Right renal pelvis (tissue), 4 donors: ENCODE results near the gene GNB4. TPM values are rescaled to one million over a fixed set of nuclear protein-coding genes. Genes with fewer than 3 reads are reported as not detected.

Experiments
- DNase-seq, 4 donors: peaks; one replicate each; pipeline ENCODE4 v3.0.0-alpha.2; 2013; ENCODE audit warnings: low read depth in 4 of 4, low spot score in 3 of 4, missing footprints in 1 of 4
- polyA plus RNA-seq, 4 donors: library from polyadenylated mRNA; unstranded; fragments of 120-200 nt; gene quantifications; one replicate each; pipeline ENCODE4 v1.2.1, GENCODE V29; 2013; ENCODE audit not compliant: insufficient read length in 4 of 4

GNB4 gene
- polyA plus RNA-seq, 4 donors: 25.7 to 33.9 (median 31.6) TPM

DNA sequence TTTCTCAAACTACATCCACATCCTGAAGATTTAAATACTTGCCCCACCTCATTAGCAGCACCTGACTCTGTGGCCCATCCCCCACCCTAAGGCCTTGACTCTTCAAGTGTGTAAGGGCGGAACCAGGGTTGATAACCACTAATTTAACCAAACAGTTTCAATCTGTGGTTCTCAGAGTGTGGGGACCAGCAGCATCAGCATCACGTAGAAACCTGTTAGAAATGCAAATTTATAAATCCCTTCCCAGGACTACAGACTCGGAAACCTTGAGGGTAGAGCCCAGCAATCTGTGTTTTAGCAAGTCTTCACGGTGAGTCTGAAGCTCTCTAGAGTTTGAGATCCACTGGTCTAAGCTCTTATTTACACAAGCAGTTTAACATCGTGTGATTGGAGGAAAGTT lies 12.4 kb downstream of the GNB4 start:
- DNase-seq: no peak

DNA sequence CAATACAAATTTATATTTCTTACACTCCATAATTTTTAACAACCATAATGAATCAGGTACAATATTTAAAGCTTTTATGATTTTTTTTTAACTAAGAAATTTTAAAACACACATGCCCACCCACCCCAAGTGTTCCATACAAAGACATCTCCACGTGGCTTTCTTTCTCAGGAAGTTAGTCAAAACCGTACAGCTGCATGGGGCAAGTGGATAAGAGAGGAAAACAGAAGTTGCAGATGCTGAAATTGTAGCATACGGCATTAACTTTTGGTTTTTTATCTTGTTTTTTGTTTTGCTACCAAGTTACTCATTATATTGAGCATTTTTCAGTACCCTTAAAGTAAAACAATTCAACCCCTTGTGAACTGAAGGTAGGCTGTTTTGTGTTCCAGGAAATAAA lies 14.8 kb downstream of the GNB4 start:
- no peak for DNase-seq

DNA sequence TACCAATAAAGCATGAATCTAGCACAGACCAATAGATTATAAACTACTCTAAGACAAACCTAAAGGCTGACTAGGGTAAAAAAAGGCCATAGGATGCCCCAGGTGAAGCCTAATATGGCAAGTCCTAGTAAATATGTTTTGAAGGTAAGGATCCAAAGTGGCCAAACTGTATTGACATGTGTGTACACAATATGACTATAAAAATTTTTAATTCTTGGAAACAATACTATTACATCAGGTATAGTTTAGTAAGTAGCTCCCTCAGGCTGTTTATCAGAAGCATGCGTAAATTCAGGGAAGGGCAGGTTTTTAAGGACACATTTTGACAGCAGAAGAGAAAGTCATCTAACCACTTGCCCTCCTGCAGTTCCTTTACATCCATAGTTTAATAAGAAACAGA lies 18.8 kb downstream of the GNB4 start:
- no peak for DNase-seq

DNA sequence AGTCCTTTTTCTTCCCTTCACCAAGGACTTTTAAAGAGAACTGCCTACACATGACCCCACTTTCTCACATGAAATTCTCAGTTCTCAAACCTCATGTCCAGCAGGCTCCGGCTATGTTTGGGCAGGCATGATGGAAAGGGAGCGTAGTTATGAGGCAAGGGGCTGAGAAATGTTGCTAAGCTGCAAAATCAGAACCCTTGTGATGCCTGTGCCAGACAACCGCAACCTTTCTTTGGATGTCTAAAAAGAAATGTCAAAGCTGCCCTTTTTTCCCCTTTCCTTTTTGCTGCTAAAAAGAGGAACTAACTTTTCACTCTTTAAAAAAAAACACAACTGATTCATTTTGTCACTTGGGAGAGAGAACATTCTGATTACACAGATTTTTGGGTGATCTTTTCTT lies 19.2 kb downstream of the GNB4 start:
- no peak for DNase-seq

DNA sequence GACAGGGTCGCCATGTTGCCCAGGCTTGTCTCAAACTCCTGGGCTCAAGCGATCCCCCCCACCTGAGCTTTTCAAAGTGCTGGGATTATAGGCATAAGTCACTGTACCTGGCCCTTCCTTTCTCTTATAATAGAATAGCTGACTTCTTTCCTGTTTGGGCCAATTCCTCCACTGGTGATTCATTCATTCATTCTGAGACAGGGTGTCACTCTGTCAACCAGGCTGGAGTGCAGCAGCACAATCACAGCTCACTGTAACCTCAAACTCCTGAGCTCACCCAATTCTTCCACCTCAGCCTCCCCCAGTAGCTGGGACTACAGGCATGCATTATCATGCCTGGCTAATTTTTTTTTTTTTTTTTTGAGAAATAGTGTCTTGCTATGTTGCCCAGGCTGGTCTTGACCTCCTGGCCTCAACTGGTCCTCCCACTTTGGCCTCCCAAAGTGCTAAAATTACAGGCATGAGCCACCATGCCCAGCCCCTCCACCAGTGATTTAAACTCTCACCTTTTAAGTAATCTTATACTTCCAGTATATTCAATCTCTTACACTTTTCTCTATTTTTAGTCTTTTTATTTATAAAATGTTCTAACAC lies 20.9 kb downstream of the GNB4 start:
- no peak for DNase-seq

DNA sequence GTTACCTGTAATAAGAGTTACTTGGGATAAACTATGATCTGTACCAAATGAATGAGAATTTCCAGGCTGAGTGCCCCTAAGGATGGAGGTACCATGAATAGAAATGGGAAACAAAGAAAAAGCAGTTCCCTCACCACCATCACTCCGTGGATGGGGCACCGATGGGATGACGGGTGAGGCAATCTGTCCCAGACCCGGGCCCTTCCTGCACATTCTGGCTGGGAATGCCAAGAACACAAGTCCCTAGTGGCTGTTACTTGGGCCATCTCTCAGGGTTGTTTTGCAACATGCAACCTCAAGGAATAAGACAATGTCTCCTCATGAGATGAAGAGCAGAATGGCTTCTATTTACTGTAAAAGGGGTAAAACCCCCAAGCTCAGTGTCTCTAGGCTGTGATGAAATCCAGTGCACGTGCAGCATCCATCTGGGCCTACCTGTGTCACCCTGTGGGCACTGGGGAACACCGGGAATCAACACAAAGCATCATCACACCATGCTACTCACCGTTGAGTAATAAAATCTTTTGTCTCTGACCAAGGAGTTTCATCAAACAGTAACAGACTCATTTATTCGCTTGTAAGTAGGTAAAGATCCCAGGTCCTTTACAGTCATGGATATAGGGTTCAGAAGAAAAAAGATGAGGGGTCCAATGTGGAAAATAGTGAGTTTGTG lies 22.3 kb downstream of the GNB4 start:
- no peak for DNase-seq

DNA sequence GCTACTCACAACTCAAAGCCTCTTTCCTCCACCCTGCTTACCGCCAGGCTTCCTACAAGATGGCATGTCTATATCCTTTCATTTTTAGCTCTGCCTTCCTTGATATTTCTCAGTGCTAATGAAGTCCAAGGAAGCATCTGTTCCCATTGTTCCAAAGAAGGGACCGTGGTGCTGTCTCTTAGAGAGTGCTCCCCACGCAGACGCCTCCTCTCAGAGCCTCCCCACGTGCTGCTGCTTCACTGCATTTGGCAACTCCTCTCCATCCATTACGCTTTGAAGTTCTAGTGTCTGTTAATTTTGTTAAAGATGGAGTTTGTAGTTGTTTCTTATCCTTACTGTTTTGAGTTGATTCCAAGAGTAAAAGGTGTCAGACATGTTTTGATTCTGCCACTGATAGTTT lies 26.2 kb downstream of the GNB4 start:
- no peak for DNase-seq

DNA sequence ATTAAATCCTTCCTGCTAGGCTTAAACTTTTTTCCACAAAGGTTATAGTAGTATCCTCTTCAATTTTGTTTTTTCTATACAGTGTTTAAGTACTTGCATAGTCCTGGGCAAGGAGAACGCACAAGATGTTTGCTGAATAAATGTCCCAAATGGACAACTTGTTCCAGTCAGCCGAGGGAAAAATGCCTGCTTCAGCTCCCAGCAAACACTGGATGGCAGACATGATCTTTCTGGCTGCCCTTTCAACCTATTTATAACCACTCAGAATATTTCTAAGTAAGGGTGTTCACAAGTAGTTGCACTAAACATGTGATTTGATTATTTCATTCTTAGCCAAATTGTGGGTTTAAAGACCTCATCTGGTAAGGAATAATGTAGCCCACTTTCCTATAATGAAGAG lies 29.8 kb downstream of the GNB4 start:
- DNase-seq: peak in 1 of 4 donors; percentile 9

DNA sequence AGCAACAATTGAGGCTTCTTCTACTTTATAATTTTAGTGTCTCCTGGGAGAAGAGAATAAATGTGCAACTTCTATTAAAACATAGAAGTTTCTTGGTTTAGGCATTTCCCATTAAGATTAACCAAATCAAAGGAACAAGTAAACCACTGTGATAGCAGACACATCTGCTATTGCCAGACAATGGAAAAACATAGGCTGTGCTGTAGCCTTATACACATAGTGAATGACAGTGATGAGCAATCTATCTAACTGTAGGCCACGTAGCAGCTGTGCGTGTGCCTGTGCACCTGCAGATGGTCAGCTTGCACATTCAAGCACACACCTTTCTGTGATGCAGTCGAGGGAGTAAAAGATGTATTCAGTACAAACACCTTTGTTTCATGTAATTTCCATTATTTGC lies 32.7 kb downstream of the GNB4 start:
- DNase-seq: no peak

DNA sequence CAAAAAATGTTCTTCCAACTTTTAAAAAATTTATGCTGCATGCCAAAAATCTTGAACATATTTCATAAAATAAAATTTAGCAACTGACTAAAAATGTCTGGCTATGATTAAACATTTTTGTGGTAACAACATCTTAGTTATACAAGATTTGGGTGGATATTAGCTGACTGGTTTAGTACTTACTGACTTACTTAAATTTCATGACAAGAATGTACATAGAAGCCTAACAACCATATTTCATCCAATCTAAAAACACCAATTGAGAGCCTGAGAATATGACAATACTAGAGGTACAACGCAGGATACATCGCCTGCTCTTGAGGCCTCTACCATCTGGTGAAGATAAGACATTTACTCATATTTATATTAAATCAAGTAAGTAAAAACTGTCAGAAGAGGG lies 34.6 kb downstream of the GNB4 start:
- no peak for DNase-seq

DNA sequence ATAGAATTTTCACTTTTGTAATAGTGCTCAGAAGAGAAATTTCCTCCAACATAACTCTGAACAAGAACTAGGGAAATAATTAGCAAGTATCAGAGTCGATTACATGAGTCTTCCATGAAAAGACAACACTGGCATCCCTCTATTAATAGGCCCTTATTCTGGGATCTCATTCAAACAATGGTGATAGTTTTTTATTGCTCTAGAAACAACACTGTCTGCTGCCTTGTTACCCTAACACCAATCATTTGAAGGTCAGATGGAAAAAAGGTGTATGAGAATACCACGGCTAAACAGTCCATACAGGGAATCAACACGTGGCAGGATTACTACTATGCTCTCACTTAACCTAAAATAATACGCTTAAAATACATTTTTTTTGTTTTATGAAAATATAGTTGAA lies 35.9 kb downstream of the GNB4 start:
- DNase-seq: no peak

DNA sequence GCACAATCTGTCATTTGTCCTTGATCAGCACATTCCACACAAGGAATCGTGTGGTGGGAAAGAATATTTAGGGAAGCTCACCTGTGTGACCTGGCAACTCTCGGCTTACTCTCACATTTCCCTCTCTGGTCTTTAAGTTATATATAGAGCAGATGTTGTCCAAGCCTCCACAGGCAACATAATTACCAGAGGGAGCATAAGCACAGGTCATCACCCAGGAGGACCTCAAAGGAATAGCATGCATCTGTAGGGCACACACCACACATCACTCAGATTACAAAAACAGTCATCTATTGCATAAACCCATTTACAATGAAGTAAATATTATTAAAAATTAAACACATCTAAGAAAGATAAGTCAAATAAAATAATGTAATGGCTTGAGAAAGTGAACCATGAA lies 36.5 kb downstream of the GNB4 start:
- no peak for DNase-seq

DNA sequence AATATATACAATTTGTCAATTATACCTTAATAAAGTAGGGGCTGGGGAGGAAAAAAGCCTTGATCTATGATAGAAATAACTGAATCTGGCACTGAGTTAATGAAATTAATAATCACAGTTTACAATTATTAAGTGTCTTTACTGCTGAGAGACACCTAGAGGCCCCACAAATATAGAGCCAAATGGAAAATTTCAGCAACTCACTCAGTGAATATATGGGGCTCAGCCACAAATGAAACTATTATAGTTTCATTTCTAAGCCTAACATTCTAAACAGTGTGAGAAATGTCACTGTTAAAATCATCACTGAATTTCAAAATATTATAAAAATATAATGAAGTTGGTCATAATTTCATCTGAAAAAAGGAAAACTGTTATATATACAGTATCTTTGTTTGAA lies 40.3 kb downstream of the GNB4 start:
- no peak for DNase-seq

DNA sequence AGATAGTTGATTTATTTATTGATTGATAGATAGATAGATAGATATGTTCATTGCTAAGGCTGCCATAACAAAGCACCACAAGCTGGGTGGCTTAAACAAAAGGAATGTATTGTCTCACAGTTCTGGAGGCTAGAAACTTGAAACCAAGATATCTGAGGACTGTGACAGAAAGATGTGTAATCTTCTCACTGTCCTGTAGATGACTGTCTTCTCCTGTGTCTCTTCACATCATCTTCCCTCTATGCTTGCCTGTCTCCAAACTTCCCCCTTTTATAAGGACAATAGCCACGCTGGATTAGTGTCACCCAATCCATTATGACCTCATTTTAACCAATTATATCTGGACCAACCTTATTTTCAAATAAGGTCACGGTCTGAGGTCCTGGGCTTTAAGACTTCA lies 40.9 kb downstream of the GNB4 start:
- no peak for DNase-seq

DNA sequence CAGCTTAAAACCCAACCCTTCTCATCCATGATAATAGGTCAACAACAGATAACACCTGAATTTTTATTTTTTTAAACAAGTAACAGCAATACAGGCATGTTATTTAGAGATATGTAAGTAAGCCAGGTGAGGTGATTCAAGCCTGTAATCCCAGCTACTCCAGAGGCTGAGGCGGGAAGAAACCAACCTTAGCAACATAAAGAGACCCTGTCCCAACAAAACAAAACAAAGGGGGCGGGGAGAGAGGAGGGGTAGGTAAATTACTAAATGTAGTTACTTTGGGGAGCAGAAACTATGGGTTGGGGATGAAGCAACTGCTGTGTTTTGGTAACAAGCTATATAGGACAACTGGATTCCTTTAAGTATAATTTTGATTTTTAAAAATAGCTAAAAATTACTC lies 47.0 kb downstream of the GNB4 start:
- DNase-seq: no peak

DNA sequence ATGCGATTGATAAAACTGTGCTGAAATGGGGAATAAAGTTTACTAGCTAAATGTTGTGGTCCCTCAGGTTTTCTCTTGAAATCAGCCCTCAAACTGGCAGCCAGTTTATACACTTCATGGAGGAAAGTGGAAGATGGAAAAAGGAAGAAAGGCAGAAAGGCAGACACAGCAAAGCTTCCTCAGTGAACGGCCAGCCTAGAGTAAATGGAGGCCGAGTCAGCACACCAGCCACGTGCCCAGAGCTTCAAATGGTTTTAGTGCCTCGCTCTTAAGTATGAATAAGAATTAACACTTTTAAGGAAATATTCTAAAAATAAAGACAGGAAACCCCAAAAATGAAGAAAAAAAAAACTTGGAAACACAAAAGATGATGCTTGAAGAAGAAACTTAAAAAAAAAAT lies 48.3 kb downstream of the GNB4 start:
- no peak for DNase-seq

DNA sequence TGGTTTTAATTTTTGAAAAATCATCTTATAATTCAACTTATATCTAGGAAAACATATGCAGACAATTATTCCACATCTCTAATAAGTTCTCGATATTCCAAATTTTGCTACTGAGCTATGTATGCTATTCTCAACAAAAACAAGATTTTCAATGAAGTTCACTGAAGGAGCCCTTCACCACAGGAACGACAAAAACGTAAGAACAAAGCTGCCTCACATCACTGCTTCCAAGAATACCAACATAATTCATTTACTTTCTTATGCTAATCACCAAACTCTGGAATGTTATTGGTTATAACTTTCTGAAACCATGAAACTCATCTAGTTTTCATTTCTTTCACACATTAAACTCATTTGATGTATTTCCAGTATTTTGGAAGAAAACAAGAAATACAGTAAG lies 49.7 kb downstream of the GNB4 start:
- DNase-seq: no peak

DNA sequence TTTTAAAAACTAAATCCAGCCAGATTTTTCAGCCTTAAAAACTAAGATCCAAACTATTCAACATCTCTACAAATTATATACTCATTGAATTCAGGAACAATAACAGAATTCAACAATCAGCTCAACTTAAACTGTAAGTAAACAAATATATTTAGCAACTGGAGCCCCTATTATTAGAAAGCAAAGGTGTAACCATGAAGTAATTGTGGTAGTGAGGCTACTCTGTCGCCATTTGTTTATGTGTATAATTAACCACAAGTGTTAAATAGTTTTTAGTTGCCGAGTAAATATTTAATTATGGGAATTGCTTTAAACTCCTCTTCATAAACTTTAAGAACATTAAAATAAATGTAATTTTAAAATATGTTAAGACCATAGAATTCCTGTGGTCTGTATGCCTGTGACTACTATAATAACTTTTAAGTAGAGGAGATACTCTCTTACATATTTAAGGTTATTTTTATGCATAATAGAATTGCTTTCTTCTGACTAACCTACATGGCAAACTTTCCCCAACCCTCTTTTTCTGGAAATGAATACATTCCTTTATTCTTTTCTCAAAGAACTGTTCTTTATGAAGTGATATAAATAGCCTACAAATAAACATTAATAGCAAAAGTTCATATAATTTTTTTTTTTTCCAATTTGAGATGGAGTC lies 52.6 kb downstream of the GNB4 start:
- no peak for DNase-seq

DNA sequence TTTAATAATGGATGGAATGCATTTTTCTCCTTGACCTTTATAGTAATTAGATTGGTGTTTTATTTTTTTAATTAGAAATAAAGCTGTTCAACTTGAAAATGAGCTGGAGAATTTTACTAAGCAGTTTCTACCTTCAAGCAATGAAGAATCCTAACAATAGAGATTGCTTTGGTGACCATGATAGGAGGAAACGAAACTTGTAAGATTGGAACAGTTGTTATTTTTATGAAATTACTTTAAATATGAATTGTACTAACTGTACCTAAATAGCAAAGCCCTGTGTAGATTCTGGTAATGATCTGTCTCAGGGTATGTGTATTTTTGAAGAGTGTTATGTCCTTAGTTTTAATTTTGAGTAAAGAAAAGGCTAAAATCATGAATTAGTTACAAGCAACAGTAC lies 59.4 kb downstream of the GNB4 start:
- DNase-seq: no peak

DNA sequence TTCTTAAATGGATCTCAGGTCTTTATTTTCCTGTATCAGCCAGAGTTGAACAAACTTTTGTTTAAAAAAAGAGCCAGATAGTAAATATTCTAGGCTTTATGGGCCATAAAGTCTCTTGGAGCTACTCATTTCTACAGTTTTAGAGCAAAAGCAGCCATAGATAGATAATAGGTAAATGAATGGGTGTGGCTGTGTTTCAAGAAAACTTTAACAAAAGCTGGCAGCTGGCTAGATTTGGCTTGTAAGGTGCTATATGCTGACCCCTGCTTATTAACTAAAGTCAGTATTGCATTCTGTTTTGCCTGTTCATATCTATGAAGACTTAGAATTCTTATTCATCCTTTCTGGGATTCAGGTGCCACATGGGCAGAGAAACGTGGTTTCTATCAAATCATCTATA lies 74.8 kb downstream of the GNB4 start:
- DNase-seq: no peak

DNA sequence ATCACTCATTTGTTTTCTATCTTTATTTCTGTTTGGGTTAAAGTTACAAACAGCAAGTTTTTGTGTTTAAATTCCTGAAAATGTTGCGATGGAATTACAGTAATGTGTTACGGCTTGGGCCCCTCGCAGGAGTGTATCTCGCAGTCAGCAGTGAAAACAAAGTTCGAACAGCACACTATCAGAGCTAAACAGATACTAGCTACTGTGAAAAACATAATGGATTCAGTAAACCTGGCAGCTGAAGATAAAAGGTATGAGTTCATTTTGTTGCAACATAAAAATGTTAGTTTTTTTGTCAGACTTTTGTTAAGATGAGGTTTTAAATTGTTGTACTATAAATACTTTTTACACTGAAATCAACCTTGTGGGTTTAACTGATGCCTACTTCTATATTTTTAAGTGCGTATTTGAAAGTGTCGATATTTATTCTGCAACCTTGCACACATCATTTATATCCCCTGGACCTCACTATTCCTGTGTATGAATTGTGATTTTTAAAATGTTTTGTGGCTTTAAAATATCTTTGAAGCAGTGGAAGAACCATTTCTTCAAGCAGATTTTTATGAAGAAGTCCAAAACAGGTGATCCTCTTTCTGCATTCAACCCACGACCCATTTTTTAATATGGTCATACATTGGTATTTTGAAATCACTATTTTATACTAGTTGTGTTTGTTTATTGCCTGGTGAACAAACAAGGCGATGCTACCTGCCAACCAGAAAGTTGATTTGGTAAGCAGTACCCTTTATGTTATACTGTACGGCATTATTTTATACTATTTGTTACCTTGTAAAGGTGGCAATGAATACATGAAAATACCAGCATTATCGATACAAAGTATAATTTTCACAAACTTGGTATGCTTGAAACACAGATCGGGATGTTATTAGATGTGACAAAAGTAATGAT lies 75.9 kb downstream of the GNB4 start:
- DNase-seq: no peak
